HL-60 (cell line): Measurements from ENCODE around the gene GRIA3.

Experiments
- DNase-seq, 2 experiments: peaks; one replicate each; pipeline ENCODE4 v3.0.0-alpha.2; 2010 to 2020; ENCODE audit warnings: low read depth in 1 of 2, low spot score in 1 of 2
- H3K27ac ChIP-seq: fragments of 250-450 bp; sonication (Bioruptor Pico); replicated peaks from 2 replicates; pipeline ENCODE4 v1.5.1; 2020; ENCODE audit warnings: mild to moderate bottlenecking, moderate library complexity
- H3K27me3 ChIP-seq: fragments of 250-450 bp; sonication (Bioruptor Pico); 2 replicates; pipeline ENCODE4 v1.5.1; 2021; ENCODE audit warnings: mild to moderate bottlenecking, moderate library complexity; ENCODE audit not compliant: insufficient read depth, poor library complexity, severe bottlenecking
- H3K4me3 ChIP-seq: replicated peaks from 2 replicates; pipeline ENCODE4 v1.5.1; 2011; ENCODE audit warnings: mild to moderate bottlenecking, control low read depth, low read length; ENCODE audit not compliant: insufficient read depth
- CTCF ChIP-seq: IDR thresholded peaks from one replicate; pipeline ENCODE4 v1.5.1; 2011; ENCODE audit warnings: low read length, control low read depth, inconsistent platforms; ENCODE audit not compliant: insufficient read depth
- GABPA ChIP-seq: IDR thresholded peaks from 2 replicates; pipeline ENCODE4 v1.6.1; 2012; ENCODE audit warnings: low read depth
- POLR2AphosphoS5 ChIP-seq: IDR thresholded peaks from 2 replicates; pipeline ENCODE4 v1.6.1; 2012; ENCODE audit warnings: low read depth
- REST ChIP-seq: IDR thresholded peaks from 2 replicates; pipeline ENCODE4 v1.6.1; 2012; ENCODE audit warnings: low read depth; ENCODE audit not compliant: insufficient replicate concordance
- SPI1 ChIP-seq: IDR thresholded peaks from 2 replicates; pipeline ENCODE4 v1.6.1; 2012; ENCODE audit warnings: low read depth, mild to moderate bottlenecking, borderline replicate concordance

Gene GRIA3

GRCh38 chrX:123193101-123193500 lies 9.0 kb downstream of the GRIA3 start:
- no peak overlapping the region for H3K4me3 ChIP-seq
- no peaks in the 10 kb centered on the region for H3K27me3 ChIP-seq
- TF ChIP-seq POLR2AphosphoS5 = no peak
- no peak for TF ChIP-seq REST
- no peak for TF ChIP-seq CTCF
- no peak for TF ChIP-seq SPI1
- no peak for TF ChIP-seq GABPA
- no peak overlapping the region for H3K27ac ChIP-seq
- no peak for DNase-seq

- no peak for DNase-seq
- H3K27me3 ChIP-seq = no peaks in the 10 kb centered on the region
- TF ChIP-seq CTCF = no peak
- H3K27ac ChIP-seq = no peak overlapping the region
- H3K4me3 ChIP-seq = no peak overlapping the region
These were observed 15.3 kb downstream of the GRIA3 start for GRCh38 chrX:123199338-123199737.

GRCh38 chrX:123201720-123202119 lies 17.6 kb downstream of the GRIA3 start:
- no peak for DNase-seq

More at GRCh38 chrX:123201720-123202119, 17.6 kb downstream of the GRIA3 start:
- H3K4me3 ChIP-seq = no peak overlapping the region
- H3K27me3 ChIP-seq = no peaks in the 10 kb centered on the region
- no peak overlapping the region for H3K27ac ChIP-seq
- TF ChIP-seq REST (no peak), GABPA (no peak), CTCF (no peak), SPI1 (no peak), POLR2AphosphoS5 (no peak)
